Stimulated activated CD8-positive, alpha-beta memory T cell treated with anti-CD3 and anti-CD28 coated beads, Interleukin-4, amount 100 ng/mL, for 4 hours (primary cell): ENCODE data around the gene LRP2BP.
"Not testable (repeated sequence)": the region's sequence is repeated elsewhere in the genome, so short reads cannot be mapped to it uniquely, and the experiment has no call there.

ENCODE experiments used
- DNase-seq, 2 donors: peaks; one replicate each; pipeline ENCODE4 v3.0.0-alpha.2; 2020; ENCODE audit warnings: low read depth in 2 of 2, low spot score in 1 of 2

LRP2BP gene

DNA sequence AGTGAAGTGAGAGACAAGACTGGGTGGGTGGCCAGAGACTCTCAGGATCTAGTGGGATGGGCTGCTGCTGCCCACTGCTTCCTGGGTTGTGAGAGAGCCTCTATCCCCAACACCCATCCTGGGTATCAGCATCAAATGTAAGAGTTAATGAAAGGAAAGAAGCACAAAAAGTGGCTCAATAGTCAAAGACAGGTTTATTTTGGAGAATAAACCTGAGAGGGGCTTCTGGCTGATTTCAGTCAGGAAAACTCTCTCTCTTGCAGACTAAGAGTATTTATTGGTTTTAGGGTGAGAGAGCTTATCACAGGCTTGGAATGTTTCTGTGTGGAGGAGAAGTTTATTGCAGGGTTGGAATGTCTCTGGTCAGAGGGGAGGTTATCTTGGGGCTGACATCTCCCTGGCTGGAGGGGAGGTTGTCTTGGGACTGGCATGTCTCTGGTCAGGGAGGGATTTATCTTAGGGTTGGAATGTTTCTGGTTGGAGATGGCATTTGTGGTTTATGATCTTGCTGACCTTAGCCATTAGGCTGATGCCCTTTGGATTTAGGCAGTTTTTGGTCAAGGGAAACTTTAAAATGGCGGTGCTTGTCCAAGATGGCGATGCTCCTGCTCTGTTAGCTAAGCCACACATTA, 65.7 kb downstream of the LRP2BP start:
- not testable (repeated sequence) for DNase-seq

DNA sequence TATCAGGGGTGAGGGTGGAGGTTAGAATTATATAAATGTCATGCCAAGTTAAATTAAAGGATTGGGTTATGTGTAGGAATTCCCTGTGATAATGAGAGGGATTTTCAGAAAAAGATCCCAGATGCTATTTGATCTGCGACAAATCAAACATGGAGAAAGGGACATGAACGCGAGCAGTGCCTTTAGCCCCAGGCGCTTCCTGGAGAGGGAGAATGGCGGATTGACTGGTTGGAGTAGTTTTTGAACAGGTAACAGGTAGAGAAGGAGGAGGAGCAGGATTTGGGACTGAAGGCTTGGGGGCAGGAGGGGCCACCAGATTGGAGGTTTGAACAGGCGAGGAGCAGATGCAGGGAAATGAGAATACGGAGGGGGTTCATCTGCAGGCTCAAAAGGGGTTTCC, 67.1 kb downstream of the LRP2BP start:
- DNase-seq = no peak

DNA sequence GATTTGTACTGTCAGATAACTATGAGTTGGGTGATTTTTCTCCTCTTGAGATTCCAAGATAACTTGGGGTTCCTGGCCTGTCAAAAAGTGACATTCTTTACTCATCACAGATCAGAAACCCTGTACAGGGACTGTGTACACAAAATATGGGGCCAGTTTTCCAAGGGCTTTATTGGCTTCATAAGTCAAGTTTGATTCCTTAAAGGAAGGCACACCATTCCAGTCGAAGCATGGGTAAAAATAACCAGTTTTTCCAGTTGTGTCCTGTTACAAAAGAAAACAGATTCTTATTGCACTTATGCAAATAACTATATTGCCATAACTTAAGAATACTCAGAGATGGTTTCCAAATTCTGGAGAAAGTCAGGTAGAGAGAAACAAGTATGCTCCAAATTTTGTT, 70.0 kb downstream of the LRP2BP start:
- DNase-seq = not testable (repeated sequence)

DNA sequence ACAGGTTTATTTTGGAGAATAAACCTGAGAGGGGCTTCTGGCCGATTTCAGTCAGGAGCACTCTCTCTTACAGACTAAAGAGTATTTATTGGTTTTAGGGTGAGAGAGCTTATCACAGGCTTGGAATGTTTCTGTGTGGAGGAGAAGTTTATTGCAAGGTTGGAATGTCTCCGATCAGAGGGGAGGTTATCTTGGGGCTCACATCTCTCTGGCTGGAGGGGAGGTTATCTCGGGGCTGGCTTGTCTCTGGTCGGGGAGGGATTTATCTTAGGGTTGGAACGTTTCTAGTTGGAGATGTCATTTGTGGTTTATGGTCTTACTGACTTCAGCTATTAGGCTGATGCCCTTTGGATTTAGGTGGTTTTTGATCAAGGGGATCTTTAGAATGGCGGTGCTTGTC, 71.4 kb downstream of the LRP2BP start:
- not testable (repeated sequence) for DNase-seq

GRCh38 chr4:185323606-185324005, 72.1 kb downstream of the LRP2BP start:
- DNase-seq = no peak

DNA sequence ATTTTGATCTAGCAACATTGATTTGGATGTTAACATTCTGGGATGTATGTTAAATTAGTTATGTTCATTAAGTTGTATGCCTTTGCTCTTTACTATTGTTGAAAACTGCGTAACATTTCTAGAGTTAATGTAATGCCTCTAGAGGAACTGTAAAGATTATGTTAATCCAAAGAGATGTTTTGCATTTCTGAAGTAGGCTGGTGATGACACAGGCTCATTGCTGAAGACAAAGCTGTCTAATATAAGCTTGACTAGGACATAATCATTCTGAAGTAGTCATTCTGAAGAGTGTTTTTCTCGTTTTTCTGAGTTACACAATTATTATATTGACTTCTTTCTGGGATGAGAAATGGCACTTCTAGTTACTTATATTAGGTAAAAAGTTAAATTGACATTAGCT, 72.9 kb downstream of the LRP2BP start:
- DNase-seq = no peak

DNA sequence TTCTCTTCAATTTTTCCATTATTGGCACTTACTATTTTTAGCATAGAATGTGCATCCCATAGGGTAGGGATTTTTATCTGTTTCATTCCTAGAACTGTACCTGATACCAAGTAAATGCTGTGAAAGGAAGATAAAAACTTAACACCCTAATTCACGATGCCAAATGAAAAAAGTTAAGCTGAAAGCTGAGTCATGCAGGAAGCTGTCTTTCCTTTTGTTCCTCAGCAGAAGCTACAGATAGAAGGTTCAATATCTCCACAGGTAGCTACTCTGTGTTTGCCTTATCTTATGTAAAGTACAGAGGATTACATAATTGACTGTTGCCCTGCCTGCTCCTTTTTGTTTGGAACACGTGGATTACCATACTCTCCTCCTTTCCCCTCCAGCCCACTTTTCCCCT, 77.0 kb downstream of the LRP2BP start:
- DNase-seq = no peak

GRCh38 chr4:185317880-185318279, 77.8 kb downstream of the LRP2BP start:
- no peak for DNase-seq

GRCh38 chr4:185317462-185317861, 78.3 kb downstream of the LRP2BP start:
- DNase-seq = not testable (repeated sequence)
